Hepatocyte (in vitro differentiated cells): ENCODE measurements around the gene YJEFN3. TPM values are rescaled to one million over a fixed set of nuclear protein-coding genes. Genes with fewer than 3 reads are reported as not detected.

Experiments
- DNase-seq: peaks from one replicate; pipeline ENCODE4 v3.0.0-alpha.2; 2016; ENCODE audit warnings: low spot score
- H2AFZ ChIP-seq: fragments of 200-600 bp; sonication (generic); 2 replicates; pipeline ENCODE4 v1.6.0; 2016; ENCODE audit warnings: antibody characterized with exemption, mild to moderate bottlenecking
- H3K27ac ChIP-seq: fragments of 200-600 bp; sonication (generic); 2 replicates; pipeline ENCODE4 v1.5.1; 2016; ENCODE audit warnings: mild to moderate bottlenecking
- H3K27me3 ChIP-seq: fragments of 200-600 bp; sonication (generic); 2 replicates; pipeline ENCODE4 v1.6.1; 2016
- H3K36me3 ChIP-seq: fragments of 200-600 bp; sonication (generic); replicated peaks from 2 replicates; pipeline ENCODE4 v1.5.1; 2016; ENCODE audit warnings: low read depth; ENCODE audit not compliant: insufficient read depth
- H3K4me1 ChIP-seq: fragments of 200-600 bp; sonication (generic); 2 replicates; pipeline ENCODE4 v1.5.1; 2016; ENCODE audit warnings: mild to moderate bottlenecking, moderate library complexity; ENCODE audit not compliant: insufficient read depth
- H3K4me2 ChIP-seq: fragments of 200-600 bp; sonication (generic); 2 replicates; pipeline ENCODE4 v1.6.0; 2016
- H3K4me3 ChIP-seq: fragments of 200-600 bp; sonication (generic); 2 replicates; pipeline ENCODE4 v1.5.1; 2016; ENCODE audit warnings: mild to moderate bottlenecking
- H3K79me2 ChIP-seq: fragments of 200-600 bp; sonication (generic); 2 replicates; pipeline ENCODE4 v1.6.0; 2017; ENCODE audit warnings: mild to moderate bottlenecking
- H3K9me2 ChIP-seq: fragments of 200-600 bp; sonication (generic); replicated peaks from 2 replicates; pipeline ENCODE4 v1.6.0; 2017; ENCODE audit warnings: mild to moderate bottlenecking; ENCODE audit not compliant: insufficient read depth
- H3K9me3 ChIP-seq: fragments of 200-600 bp; sonication (generic); 2 replicates; pipeline ENCODE4 v1.5.1; 2016; ENCODE audit warnings: low read depth, mild to moderate bottlenecking
- H4K20me1 ChIP-seq: fragments of 200-600 bp; sonication (generic); 2 replicates; pipeline ENCODE4 v1.6.0; 2016; ENCODE audit warnings: mild to moderate bottlenecking; ENCODE audit not compliant: insufficient read depth, poor library complexity, severe bottlenecking
- EZH2 ChIP-seq: fragments of 200-600 bp; sonication (generic); IDR thresholded peaks from 2 replicates; pipeline ENCODE4 v1.6.1; 2016; ENCODE audit warnings: antibody characterized with exemption, mild to moderate bottlenecking, borderline replicate concordance
- EZH2phosphoT487 ChIP-seq: fragments of 200-600 bp; sonication (generic); IDR thresholded peaks from one replicate; pipeline ENCODE4 v1.6.1; 2018; ENCODE audit warnings: antibody characterized with exemption, mild to moderate bottlenecking, low read depth, moderate library complexity; ENCODE audit not compliant: unreplicated experiment, severe bottlenecking
- WGBS: methylation state at CpG from one replicate; pipeline ENCODE4 v1.1.6; 2016; ENCODE audit warnings: low lambda C conversion rate; ENCODE audit errors: missing lambda C conversion rate; 5-methylcytosine and 5-hydroxymethylcytosine counted together
- polyA plus RNA-seq: library from polyadenylated mRNA; unstranded; fragments of >200 nt; fragmentation: Nextera tagmentation; extraction: Ambion mirVana; gene quantifications from 2 replicates; pipeline ENCODE4 v1.2.1, GENCODE V29; 2016
- total RNA-seq: library from RNA; depleted of rRNA; stranded (reverse); fragments of >200 nt; gene quantifications from 2 replicates; pipeline ENCODE4 v1.2.3, GENCODE V29; 2014
- TF ChIP-seq, protein P1 (sequence below): fragments of 200-600 bp; sonication (generic); IDR thresholded peaks from 2 replicates; pipeline ENCODE4 v1.5.1; 2016; ENCODE audit warnings: antibody characterized with exemption, mild to moderate bottlenecking; ENCODE audit not compliant: poor library complexity

YJEFN3 gene
- total and polyA plus RNA-seq, 2 experiments from 2014 or later, result 3.0 to 12.5 TPM

GRCh38 chr19:19487077-19487949 lies 41.4 kb upstream of the YJEFN3 start:
- DNase-seq, result no peak
- Histone ChIP-seq H3K27me3 (no peaks in the 10 kb centered on the region), H3K36me3 (no peaks in the 10 kb centered on the region), H3K9me2 (no peaks in the 10 kb centered on the region), H3K79me2 (peaks cover 54% of the 10 kb centered on the region), H4K20me1 (no peaks in the 10 kb centered on the region), H3K9me3 (no peaks in the 10 kb centered on the region), H3K4me1 (peaks cover 63% of the 10 kb centered on the region), H3K27ac (peak overlapping the region; percentile 95), H3K4me2 (peak overlapping the region; percentile 56), H2AFZ (no peak overlapping the region), H3K4me3 (no peak overlapping the region)
- 77% methylated on average over 9 of the region's 9 CpGs for WGBS
- TF ChIP-seq, protein P1, sequence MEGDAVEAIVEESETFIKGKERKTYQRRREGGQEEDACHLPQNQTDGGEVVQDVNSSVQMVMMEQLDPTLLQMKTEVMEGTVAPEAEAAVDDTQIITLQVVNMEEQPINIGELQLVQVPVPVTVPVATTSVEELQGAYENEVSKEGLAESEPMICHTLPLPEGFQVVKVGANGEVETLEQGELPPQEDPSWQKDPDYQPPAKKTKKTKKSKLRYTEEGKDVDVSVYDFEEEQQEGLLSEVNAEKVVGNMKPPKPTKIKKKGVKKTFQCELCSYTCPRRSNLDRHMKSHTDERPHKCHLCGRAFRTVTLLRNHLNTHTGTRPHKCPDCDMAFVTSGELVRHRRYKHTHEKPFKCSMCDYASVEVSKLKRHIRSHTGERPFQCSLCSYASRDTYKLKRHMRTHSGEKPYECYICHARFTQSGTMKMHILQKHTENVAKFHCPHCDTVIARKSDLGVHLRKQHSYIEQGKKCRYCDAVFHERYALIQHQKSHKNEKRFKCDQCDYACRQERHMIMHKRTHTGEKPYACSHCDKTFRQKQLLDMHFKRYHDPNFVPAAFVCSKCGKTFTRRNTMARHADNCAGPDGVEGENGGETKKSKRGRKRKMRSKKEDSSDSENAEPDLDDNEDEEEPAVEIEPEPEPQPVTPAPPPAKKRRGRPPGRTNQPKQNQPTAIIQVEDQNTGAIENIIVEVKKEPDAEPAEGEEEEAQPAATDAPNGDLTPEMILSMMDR, result no peak
- TF ChIP-seq EZH2 (no peak), EZH2phosphoT487 (no peak)

DNA sequence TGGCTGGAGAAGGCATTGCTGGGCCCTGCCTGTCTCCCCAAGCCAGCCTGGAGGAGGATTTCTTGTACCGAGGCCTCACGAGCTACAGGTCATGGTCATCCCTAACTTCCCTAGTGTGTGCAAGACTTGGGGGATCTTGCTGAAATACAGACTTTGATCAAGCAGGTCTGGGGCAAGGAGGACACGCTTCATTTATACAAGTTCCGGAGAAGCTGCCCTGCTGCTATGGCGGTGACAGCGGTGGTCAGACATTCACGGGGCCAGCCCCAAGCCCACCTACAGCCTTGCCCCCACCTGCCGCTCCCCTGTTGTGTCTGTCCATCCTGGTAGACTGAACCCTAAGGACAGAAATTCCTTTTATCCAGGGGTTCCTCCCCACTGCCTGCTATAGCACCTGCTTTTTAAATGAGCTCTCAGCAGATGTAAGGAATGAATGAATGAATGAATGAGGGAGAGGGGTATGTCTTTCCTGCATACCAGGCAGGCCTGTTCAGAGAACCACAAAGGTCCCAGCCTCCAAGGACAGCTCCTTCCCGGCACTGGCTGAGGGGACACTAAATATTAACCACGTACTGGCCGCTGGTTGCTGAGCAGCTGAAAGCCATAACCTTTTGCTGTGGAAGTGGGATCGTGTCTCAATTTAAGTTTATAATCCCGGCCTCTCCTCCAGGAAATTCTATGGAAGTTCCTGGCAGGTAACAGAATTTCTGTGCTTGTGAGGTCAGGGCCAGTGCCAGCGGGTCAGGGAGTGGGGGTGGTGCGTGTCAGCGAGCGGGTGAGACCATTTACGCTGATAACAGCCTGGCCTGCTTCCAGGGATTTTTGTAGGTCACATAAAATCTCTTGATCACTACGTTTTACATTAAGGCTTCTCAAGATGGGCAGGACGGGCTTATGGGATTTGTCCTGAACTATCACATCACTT lies 40.5 kb upstream of the YJEFN3 start:
- WGBS, result 45% methylated on average over 20 of the region's 20 CpGs
- H3K4me1 ChIP-seq, result peaks cover 54% of the 10 kb centered on the region
- H4K20me1 ChIP-seq, result no peaks in the 10 kb centered on the region
- H3K27me3 ChIP-seq, result no peaks in the 10 kb centered on the region
- H3K79me2 ChIP-seq, result peaks cover 47% of the 10 kb centered on the region
- H3K36me3 ChIP-seq, result no peaks in the 10 kb centered on the region
- no peaks in the 10 kb centered on the region for H3K9me3 ChIP-seq
- peak; percentile 44 for DNase-seq
- peak overlapping the region; percentile 56 for H3K4me2 ChIP-seq
- peak overlapping the region; percentile 95 for H3K27ac ChIP-seq
- H2AFZ ChIP-seq, result no peak overlapping the region
- TF ChIP-seq, protein P1, result no peak
- TF ChIP-seq EZH2phosphoT487 (no peak), EZH2 (no peak)
- H3K9me2 ChIP-seq, result no peaks in the 10 kb centered on the region
- H3K4me3 ChIP-seq, result no peak overlapping the region

- Histone ChIP-seq H3K27me3 (no peaks in the 10 kb centered on the region), H3K4me1 (peaks cover 52% of the 10 kb centered on the region), H2AFZ (no peak overlapping the region), H3K79me2 (peaks cover 43% of the 10 kb centered on the region), H3K9me2 (no peaks in the 10 kb centered on the region), H3K9me3 (no peaks in the 10 kb centered on the region), H4K20me1 (no peaks in the 10 kb centered on the region), H3K27ac (peak overlapping the region; percentile 95), H3K4me2 (peak overlapping the region; percentile 63), H3K36me3 (no peaks in the 10 kb centered on the region), H3K4me3 (no peak overlapping the region)
- WGBS, result 43% methylated on average over 14 of the region's 14 CpGs
- DNase-seq, result peak; percentile 93
- TF ChIP-seq, protein P1, result no peak
- no peak for TF ChIP-seq EZH2phosphoT487
- TF ChIP-seq EZH2, result no peak
These were observed 39.6 kb upstream of the YJEFN3 start for GRCh38 chr19:19488875-19489690.
